Neural cell (in vitro differentiated cells): ENCODE results near the gene MLIP. TPM values are rescaled to one million over a fixed set of nuclear protein-coding genes. Genes with fewer than 3 reads are reported as not detected.

Experiments used
- H2AFZ ChIP-seq: fragments of 200-600, 300-800 bp; sonication (generic), shearing (Covaris generic); 2 replicates; pipeline ENCODE4 v1.6.0; 2014; ENCODE audit warnings: low read depth, mild to moderate bottlenecking, antibody characterized with exemption, low read length, moderate library complexity
- H3F3A ChIP-seq: fragments of 200-600 bp; shearing (Covaris generic); 2 replicates; pipeline ENCODE4 v1.6.1; 2016; ENCODE audit warnings: mild to moderate bottlenecking, moderate library complexity, mixed read lengths, antibody characterized with exemption, low read length; ENCODE audit not compliant: insufficient read depth, poor library complexity, severe bottlenecking
- H3K27ac ChIP-seq: fragments of 200-600, 300-800 bp; sonication (generic), shearing (Covaris generic); 2 replicates; pipeline ENCODE4 v1.5.1; 2014; ENCODE audit warnings: mild to moderate bottlenecking, low read length, moderate library complexity
- H3K27me3 ChIP-seq: fragments of 300-800, 200-600 bp; sonication (generic), shearing (Covaris generic); 2 replicates; pipeline ENCODE4 v1.6.0; 2014; ENCODE audit warnings: mild to moderate bottlenecking, low read depth, low read length, moderate library complexity; ENCODE audit not compliant: insufficient read depth
- H3K36me3 ChIP-seq: fragments of 300-800, 200-600 bp; sonication (generic), shearing (Covaris generic); 2 replicates; pipeline ENCODE4 v1.5.1; 2014; ENCODE audit warnings: mild to moderate bottlenecking, antibody characterized with exemption, low read length, moderate library complexity; ENCODE audit not compliant: insufficient read depth
- H3K4me2 ChIP-seq: fragments of 300-800, 200-600 bp; sonication (generic), shearing (Covaris generic); 2 replicates; pipeline ENCODE4 v1.6.0; 2014; ENCODE audit warnings: mild to moderate bottlenecking, low read length
- H3K4me3 ChIP-seq: fragments of 300-800, 200-600 bp; sonication (generic), shearing (Covaris generic); 2 replicates; pipeline ENCODE4 v1.5.1; 2014; ENCODE audit warnings: mild to moderate bottlenecking, low read length, moderate library complexity
- H3K79me2 ChIP-seq: fragments of 200-600 bp; shearing (Covaris generic); replicated peaks from 2 replicates; pipeline ENCODE4 v1.6.0; 2014; ENCODE audit warnings: mild to moderate bottlenecking, low read length, moderate library complexity; ENCODE audit not compliant: insufficient read depth
- H3K9ac ChIP-seq: fragments of 300-800, 200-600 bp; sonication (generic), shearing (Covaris generic); 2 replicates; pipeline ENCODE4 v1.6.1; 2016; ENCODE audit warnings: mild to moderate bottlenecking, low read length, mixed read lengths
- H3K9me2 ChIP-seq: fragments of 200-600 bp; shearing (Covaris generic); 2 replicates; pipeline ENCODE4 v1.6.1; 2016; ENCODE audit warnings: mild to moderate bottlenecking, low read length, mixed read lengths; ENCODE audit not compliant: insufficient read depth
- H3K9me3 ChIP-seq: fragments of 200-600, 300-800 bp; sonication (generic), shearing (Covaris generic); 2 replicates; pipeline ENCODE4 v1.6.1; 2016; ENCODE audit warnings: mild to moderate bottlenecking, mixed run types, low read length, moderate library complexity, mixed read lengths
- H4K20me1 ChIP-seq: fragments of 200-600 bp; shearing (Covaris generic); 2 replicates; pipeline ENCODE4 v1.6.1; 2016; ENCODE audit warnings: mild to moderate bottlenecking, mixed run types; ENCODE audit not compliant: insufficient read depth
- CTCF ChIP-seq: fragments of 450-650 bp; IDR thresholded peaks from 2 replicates; pipeline ENCODE4 v1.5.1; 2014; ENCODE audit warnings: antibody characterized with exemption, mild to moderate bottlenecking, moderate library complexity; ENCODE audit not compliant: poor library complexity, severe bottlenecking
- EP300 ChIP-seq: fragments of 450-650 bp; conservative IDR thresholded peaks from 2 replicates; pipeline ENCODE4 v1.6.1; 2014; ENCODE audit warnings: antibody characterized with exemption, mild to moderate bottlenecking, moderate library complexity; ENCODE audit not compliant: poor library complexity, severe bottlenecking
- EZH2 ChIP-seq: fragments of 200-600, 300-800 bp; shearing (Covaris generic), sonication (generic); IDR thresholded peaks from 2 replicates; pipeline ENCODE4 v1.6.1; 2014; ENCODE audit warnings: antibody characterized with exemption, low read length, borderline replicate concordance, mild to moderate bottlenecking; ENCODE audit not compliant: insufficient read depth, poor library complexity, severe bottlenecking
- MXI1 ChIP-seq: fragments of 450-650 bp; conservative IDR thresholded peaks from 2 replicates; pipeline ENCODE4 v1.6.1; 2014; ENCODE audit warnings: antibody characterized with exemption, mild to moderate bottlenecking; ENCODE audit not compliant: poor library complexity, severe bottlenecking
- POLR2AphosphoS5 ChIP-seq: IDR thresholded peaks from 2 replicates; pipeline ENCODE4 v1.6.1; 2012
- RAD21 ChIP-seq: fragments of 450-650 bp; conservative IDR thresholded peaks from 2 replicates; pipeline ENCODE4 v1.6.1; 2014; ENCODE audit warnings: antibody characterized with exemption, mild to moderate bottlenecking, moderate library complexity
- SMC3 ChIP-seq: fragments of 450-650 bp; conservative IDR thresholded peaks from 2 replicates; pipeline ENCODE4 v1.6.1; 2014; ENCODE audit warnings: antibody characterized with exemption, mild to moderate bottlenecking, moderate library complexity; ENCODE audit not compliant: poor library complexity
- TAF1 ChIP-seq: IDR thresholded peaks from 2 replicates; pipeline ENCODE4 v1.6.1; 2012; ENCODE audit warnings: low read depth
- polyA plus RNA-seq: library from polyadenylated mRNA; depleted of rRNA; stranded (reverse); fragments of >200 nt; gene quantifications from 2 replicates; pipeline ENCODE4 v1.2.3, GENCODE V29; 2014
- TF ChIP-seq, protein P1 (sequence below): IDR thresholded peaks from 2 replicates; pipeline ENCODE4 v1.6.1; 2012; ENCODE audit warnings: borderline replicate concordance

Gene MLIP
- polyA plus RNA-seq, 1 donor from 2014 or later = not detected

- Histone ChIP-seq H3K4me3 (peak overlapping the region; percentile 32), H3K79me2 (no peaks in the 10 kb centered on the region), H3K27me3 (no peaks in the 10 kb centered on the region), H3K9me3 (no peaks in the 10 kb centered on the region), H3K9me2 (no peaks in the 10 kb centered on the region), H2AFZ (no peak overlapping the region), H3K36me3 (no peaks in the 10 kb centered on the region), H3K27ac (peak overlapping the region; percentile 71), H3K9ac (no peak overlapping the region), H3K4me2 (peak overlapping the region; percentile 22), H4K20me1 (no peaks in the 10 kb centered on the region), H3F3A (no peaks in the 10 kb centered on the region)
- TF ChIP-seq POLR2AphosphoS5 = no peak
- TF ChIP-seq EP300 = peak; percentile 65
Observed at GRCh38 chr6:54191461-54191860, 80.2 kb downstream of the MLIP start.

GRCh38 chr6:54192993-54193392 is 81.8 kb downstream of the MLIP start:
- H3K79me2 ChIP-seq = no peaks in the 10 kb centered on the region
- TF ChIP-seq, protein P1, sequence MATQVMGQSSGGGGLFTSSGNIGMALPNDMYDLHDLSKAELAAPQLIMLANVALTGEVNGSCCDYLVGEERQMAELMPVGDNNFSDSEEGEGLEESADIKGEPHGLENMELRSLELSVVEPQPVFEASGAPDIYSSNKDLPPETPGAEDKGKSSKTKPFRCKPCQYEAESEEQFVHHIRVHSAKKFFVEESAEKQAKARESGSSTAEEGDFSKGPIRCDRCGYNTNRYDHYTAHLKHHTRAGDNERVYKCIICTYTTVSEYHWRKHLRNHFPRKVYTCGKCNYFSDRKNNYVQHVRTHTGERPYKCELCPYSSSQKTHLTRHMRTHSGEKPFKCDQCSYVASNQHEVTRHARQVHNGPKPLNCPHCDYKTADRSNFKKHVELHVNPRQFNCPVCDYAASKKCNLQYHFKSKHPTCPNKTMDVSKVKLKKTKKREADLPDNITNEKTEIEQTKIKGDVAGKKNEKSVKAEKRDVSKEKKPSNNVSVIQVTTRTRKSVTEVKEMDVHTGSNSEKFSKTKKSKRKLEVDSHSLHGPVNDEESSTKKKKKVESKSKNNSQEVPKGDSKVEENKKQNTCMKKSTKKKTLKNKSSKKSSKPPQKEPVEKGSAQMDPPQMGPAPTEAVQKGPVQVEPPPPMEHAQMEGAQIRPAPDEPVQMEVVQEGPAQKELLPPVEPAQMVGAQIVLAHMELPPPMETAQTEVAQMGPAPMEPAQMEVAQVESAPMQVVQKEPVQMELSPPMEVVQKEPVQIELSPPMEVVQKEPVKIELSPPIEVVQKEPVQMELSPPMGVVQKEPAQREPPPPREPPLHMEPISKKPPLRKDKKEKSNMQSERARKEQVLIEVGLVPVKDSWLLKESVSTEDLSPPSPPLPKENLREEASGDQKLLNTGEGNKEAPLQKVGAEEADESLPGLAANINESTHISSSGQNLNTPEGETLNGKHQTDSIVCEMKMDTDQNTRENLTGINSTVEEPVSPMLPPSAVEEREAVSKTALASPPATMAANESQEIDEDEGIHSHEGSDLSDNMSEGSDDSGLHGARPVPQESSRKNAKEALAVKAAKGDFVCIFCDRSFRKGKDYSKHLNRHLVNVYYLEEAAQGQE = peak; percentile 53
- TF ChIP-seq CTCF (no peak), TAF1 (no peak)
- peak overlapping the region; percentile 40 for H2AFZ ChIP-seq

GRCh38 chr6:54193560-54193959 is 82.3 kb downstream of the MLIP start:
- Histone ChIP-seq H3K27ac (peak overlapping the region; percentile 63), H2AFZ (peak overlapping the region; percentile 40), H3F3A (no peaks in the 10 kb centered on the region)

More at GRCh38 chr6:54192993-54193392, 81.8 kb downstream of the MLIP start:
- Histone ChIP-seq H3K4me2 (no peak overlapping the region), H3K9me2 (no peaks in the 10 kb centered on the region), H3K9ac (no peak overlapping the region), H3K27me3 (no peaks in the 10 kb centered on the region), H4K20me1 (no peaks in the 10 kb centered on the region), H3K9me3 (no peaks in the 10 kb centered on the region), H3F3A (no peaks in the 10 kb centered on the region), H3K36me3 (no peaks in the 10 kb centered on the region), H3K27ac (peak overlapping the region; percentile 63), H3K4me3 (no peak overlapping the region)

More at GRCh38 chr6:54193560-54193959, 82.3 kb downstream of the MLIP start:
- Histone ChIP-seq H3K9ac (no peak overlapping the region), H3K79me2 (no peaks in the 10 kb centered on the region), H3K27me3 (no peaks in the 10 kb centered on the region), H3K9me2 (no peaks in the 10 kb centered on the region), H3K4me3 (no peak overlapping the region), H4K20me1 (no peaks in the 10 kb centered on the region), H3K36me3 (no peaks in the 10 kb centered on the region), H3K4me2 (no peak overlapping the region), H3K9me3 (no peaks in the 10 kb centered on the region)
- TF ChIP-seq CTCF = no peak
- no peak for TF ChIP-seq EP300
- no peak for TF ChIP-seq SMC3
- no peak for TF ChIP-seq MXI1
- TF ChIP-seq, protein P1 = no peak
- no peak for TF ChIP-seq POLR2AphosphoS5
- no peak for TF ChIP-seq RAD21
- TF ChIP-seq EZH2 = no peak
- TF ChIP-seq TAF1 = no peak
